H9 (cell line): ENCODE measurements around the gene TMEM176B. TPM values are rescaled to one million over a fixed set of nuclear protein-coding genes. Genes with fewer than 3 reads are reported as not detected.

Experiments used
- DNase-seq: peaks from one replicate; pipeline ENCODE4 v3.0.0-alpha.2; 2017
- H2AFZ ChIP-seq: one replicate; pipeline ENCODE4 v1.6.1; 2013; ENCODE audit warnings: mild to moderate bottlenecking, low read length, control low read depth, moderate library complexity
- H2AK5ac ChIP-seq: 2 replicates; pipeline ENCODE4 v1.6.1; 2013; ENCODE audit warnings: low read length, control low read depth, mixed read lengths; ENCODE audit not compliant: insufficient read length
- H2BK120ac ChIP-seq: one replicate; pipeline ENCODE4 v1.6.1; 2013; ENCODE audit warnings: low read depth, mild to moderate bottlenecking, low read length, control low read depth, inconsistent platforms; ENCODE audit not compliant: poor library complexity, severe bottlenecking
- H2BK12ac ChIP-seq: 2 replicates; pipeline ENCODE4 v1.6.1; 2013; ENCODE audit warnings: low read length, control low read depth, mixed read lengths, low read depth; ENCODE audit not compliant: insufficient read length
- H2BK15ac ChIP-seq: 2 replicates; pipeline ENCODE4 v1.6.1; 2013; ENCODE audit warnings: low read depth, low read length, control low read depth
- H2BK20ac ChIP-seq: one replicate; pipeline ENCODE4 v1.6.1; 2013; ENCODE audit warnings: low read depth, mild to moderate bottlenecking, low read length, control low read depth, inconsistent platforms; ENCODE audit not compliant: poor library complexity, severe bottlenecking
- H2BK5ac ChIP-seq: 2 replicates; pipeline ENCODE4 v1.6.1; 2013; ENCODE audit warnings: low read length, control low read depth, mixed read lengths; ENCODE audit not compliant: insufficient read length
- H3K14ac ChIP-seq: 2 replicates; pipeline ENCODE4 v1.6.1; 2013; ENCODE audit warnings: low read length, control low read depth; ENCODE audit not compliant: insufficient read depth
- H3K18ac ChIP-seq: 2 replicates; pipeline ENCODE4 v1.6.1; 2013; ENCODE audit warnings: low read depth, mild to moderate bottlenecking, mixed read lengths, low read length, control low read depth; ENCODE audit not compliant: insufficient read length
- H3K23ac ChIP-seq: 2 replicates; pipeline ENCODE4 v1.6.1; 2013; ENCODE audit warnings: low read length, control low read depth, mixed read lengths, low read depth; ENCODE audit not compliant: insufficient read length
- H3K23me2 ChIP-seq: 2 replicates; pipeline ENCODE4 v1.6.1; 2013; ENCODE audit warnings: low read depth, mild to moderate bottlenecking, mixed read lengths, low read length, control low read depth; ENCODE audit not compliant: insufficient read length, poor library complexity, severe bottlenecking
- H3K27ac ChIP-seq: 2 replicates; pipeline ENCODE4 v1.5.1; 2013; ENCODE audit warnings: low read length, control low read depth, mixed read lengths, low read depth; ENCODE audit not compliant: insufficient read length
- H3K27me3 ChIP-seq: 2 replicates; pipeline ENCODE4 v1.6.1; 2013; ENCODE audit warnings: low read length, control low read depth, inconsistent platforms; ENCODE audit not compliant: insufficient read depth
- H3K4ac ChIP-seq: 2 replicates; pipeline ENCODE4 v1.6.1; 2013; ENCODE audit warnings: low read depth, mild to moderate bottlenecking, control low read depth, inconsistent platforms, low read length, moderate library complexity
- H3K4me1 ChIP-seq: 2 replicates; pipeline ENCODE4 v1.6.1; 2013; ENCODE audit warnings: low read length, control low read depth, inconsistent platforms; ENCODE audit not compliant: insufficient read depth
- H3K4me2 ChIP-seq: 2 replicates; pipeline ENCODE4 v1.6.1; 2013; ENCODE audit warnings: low read length, control low read depth, mixed read lengths; ENCODE audit not compliant: insufficient read length, insufficient read depth
- H3K56ac ChIP-seq: 2 replicates; pipeline ENCODE4 v1.6.1; 2013; ENCODE audit warnings: low read depth, mild to moderate bottlenecking, mixed read lengths, low read length, control low read depth; ENCODE audit not compliant: insufficient read length
- H3K79me1 ChIP-seq: 2 replicates; pipeline ENCODE4 v1.6.1; 2013; ENCODE audit warnings: low read depth, mild to moderate bottlenecking, moderate library complexity, low read length, control low read depth, inconsistent platforms; ENCODE audit not compliant: insufficient read depth, poor library complexity, severe bottlenecking
- H3K79me2 ChIP-seq: 2 replicates; pipeline ENCODE4 v1.6.1; 2013; ENCODE audit warnings: low read length, control low read depth, inconsistent platforms; ENCODE audit not compliant: insufficient read depth
- H3K9ac ChIP-seq: 2 replicates; pipeline ENCODE4 v1.6.1; 2013; ENCODE audit warnings: low read length, control low read depth, mixed read lengths; ENCODE audit not compliant: insufficient read length; ENCODE audit errors: extremely low read depth
- H3K9me3 ChIP-seq: one replicate; pipeline ENCODE4 v1.6.1; 2013; ENCODE audit warnings: low read depth, low read length, inconsistent platforms; ENCODE audit not compliant: control insufficient read depth
- H3T11ph ChIP-seq: one replicate; pipeline ENCODE4 v1.6.1; 2013; ENCODE audit warnings: mild to moderate bottlenecking, low read length, control low read depth, inconsistent platforms
- H4K20me1 ChIP-seq: one replicate; pipeline ENCODE4 v1.6.1; 2013; ENCODE audit not compliant: control insufficient read depth, insufficient read length, insufficient read depth
- H4K5ac ChIP-seq: 2 replicates; pipeline ENCODE4 v1.6.1; 2013; ENCODE audit warnings: low read depth, mild to moderate bottlenecking, mixed read lengths, low read length, control low read depth; ENCODE audit not compliant: insufficient read length
- H4K8ac ChIP-seq: replicated peaks from 2 replicates; pipeline ENCODE4 v1.6.1; 2013; ENCODE audit warnings: low read length, control low read depth, mixed read lengths, low read depth; ENCODE audit not compliant: insufficient read length
- H4K91ac ChIP-seq: 2 replicates; pipeline ENCODE4 v1.6.1; 2013; ENCODE audit warnings: low read depth, mild to moderate bottlenecking, moderate library complexity, mixed read lengths, low read length, control low read depth; ENCODE audit not compliant: insufficient read length
- H3K27ac Mint-ChIP-seq, 3 experiments: 2 replicates in 2 of 3; 3 replicates in 1 of 3; pipeline ENCODE4 v1.8.0; 2020 to 2021; ENCODE audit warnings: mixed read lengths in 3 of 3, mild to moderate bottlenecking in 1 of 3, moderate library complexity in 1 of 3
- H3K27me3 Mint-ChIP-seq: 2 replicates; pipeline ENCODE4 v1.8.0; 2021; ENCODE audit warnings: low read depth, mild to moderate bottlenecking, moderate library complexity, mixed read lengths
- H3K36me3 Mint-ChIP-seq, 3 experiments: 2 replicates in 2 of 3; 3 replicates in 1 of 3; pipeline ENCODE4 v1.8.0; 2020 to 2021; ENCODE audit warnings: low read depth in 3 of 3, mixed read lengths in 3 of 3; ENCODE audit not compliant: insufficient read depth in 1 of 3
- H3K4me1 Mint-ChIP-seq, 2 experiments: 2 replicates each; pipeline ENCODE4 v1.8.0; 2020; ENCODE audit warnings: mixed read lengths in 2 of 2
- H3K4me3 Mint-ChIP-seq, 2 experiments: 2 replicates in 1 of 2; 3 replicates in 1 of 2; pipeline ENCODE4 v1.8.0; 2020 to 2021; ENCODE audit warnings: mild to moderate bottlenecking in 2 of 2, mixed read lengths in 2 of 2, moderate library complexity in 1 of 2
- H3K9me3 Mint-ChIP-seq, 2 experiments: 2 replicates in 1 of 2; 3 replicates in 1 of 2; pipeline ENCODE4 v1.8.0; 2020; ENCODE audit warnings: mild to moderate bottlenecking in 2 of 2, mixed read lengths in 2 of 2, moderate library complexity in 1 of 2
- CTCF ChIP-seq: fragments of 200-600 bp; sonication (generic); conservative IDR thresholded peaks from 3 replicates; pipeline ENCODE4 v1.8.0; 2021; ENCODE audit warnings: antibody characterized with exemption, mild to moderate bottlenecking
- WGBS: extraction: QIAGEN DNeasy Blood & Tissue Kit; methylation state at CpG from one replicate; pipeline ENCODE4 v1.1.7; 2013; ENCODE audit warnings: missing lambda C conversion rate, low lambda C conversion rate, mixed read lengths; ENCODE audit not compliant: insufficient read length; ENCODE audit errors: extremely low coverage; 5-methylcytosine and 5-hydroxymethylcytosine counted together
- total RNA-seq: library from RNA; stranded (reverse); gene quantifications from 2 replicates; pipeline ENCODE4 v1.2.1, GENCODE V29; 2021

Gene TMEM176B
- total RNA-seq, 1 experiment from 2014 or later = 0.85 TPM

- H3K27me3 Mint-ChIP-seq = peaks cover 97% of the 10 kb centered on the region
- no peaks in the 10 kb centered on the region for H3K4me1 Mint-ChIP-seq
- no peak overlapping the region for H3K14ac ChIP-seq
- no peak overlapping the region for H4K5ac ChIP-seq
- no peak overlapping the region for H2BK20ac ChIP-seq
- no peak for DNase-seq
- no peak overlapping the region for H3K56ac ChIP-seq
- H3K9me3 Mint-ChIP-seq = no peaks in the 10 kb centered on the region; a peak in 2 of 5 replicates
- H3K4me3 Mint-ChIP-seq = no peak overlapping the region
- no peak overlapping the region for H2BK120ac ChIP-seq
- no peaks in the 10 kb centered on the region for H3K79me1 ChIP-seq
- WGBS = no CpG with 5 or more reads among the region's 4 CpGs
- no peak overlapping the region for H3K4ac ChIP-seq
- no peak overlapping the region for H2AFZ ChIP-seq
- no peaks in the 10 kb centered on the region for H3K36me3 Mint-ChIP-seq
- H3K27ac ChIP-seq = no peak overlapping the region
- no peak overlapping the region for H3K23ac ChIP-seq
- no peak overlapping the region for H2AK5ac ChIP-seq
- no peak overlapping the region for H4K8ac ChIP-seq
- no peak overlapping the region for H2BK5ac ChIP-seq
- H2BK15ac ChIP-seq = no peak overlapping the region
- H3T11ph ChIP-seq = no peak overlapping the region
- H3K79me2 ChIP-seq = no peaks in the 10 kb centered on the region; the same call in 1 of the 2 replicates
- no peaks in the 10 kb centered on the region for H4K20me1 ChIP-seq
- no peak overlapping the region for H4K91ac ChIP-seq
- TF ChIP-seq CTCF = no peak
- no peaks in the 10 kb centered on the region for H3K23me2 ChIP-seq
- no peaks in the 10 kb centered on the region for H3K4me1 ChIP-seq
- H3K9me3 ChIP-seq = no peaks in the 10 kb centered on the region
- no peak overlapping the region for H3K18ac ChIP-seq
- H3K27me3 ChIP-seq = peaks cover 31% of the 10 kb centered on the region; the same call in 1 of the 2 replicates
- H3K9ac ChIP-seq = no peak overlapping the region
- H2BK12ac ChIP-seq = no peak overlapping the region
- H3K4me2 ChIP-seq = no peak overlapping the region
- H3K27ac Mint-ChIP-seq = no peak overlapping the region
These were observed 51.8 kb downstream of the TMEM176B start for GRCh38 chr7:150748376-150748775.
